ENCODE data around the gene GID8. TPM values are rescaled to one million over a fixed set of nuclear protein-coding genes. Genes with fewer than 3 reads are reported as not detected.

The GID8 gene
- total and polyA plus RNA-seq, 9 of the 15 experiments (the other 6 are each of a cell fraction or from before 2014, with no cell fraction given): 7.5 to 31.6 (median 22.2) TPM

GRCh38 chr20:62937268-62938104 lies 461 bp upstream of the GID8 start (continued):
- peak; percentile 77 for TF ChIP-seq HCFC1 (IDR thresholded peaks at IDR 0.05; ENCODE audit: low read depth, low read length)
- no peak; the same call in 1 of the 2 replicates for TF ChIP-seq ZNF609 (CRISPR knock-in tag; IDR thresholded peaks at IDR 0.05; ENCODE audit: borderline replicate concordance)
- peak; percentile 68 to 86 for TF ChIP-seq MNT (conservative IDR thresholded peaks at IDR 0.05)
- TF ChIP-seq ZNF511 (CRISPR knock-in tag; IDR thresholded peaks at IDR 0.05): peak; percentile 40; the same call in 1 of the 2 replicates
- TF ChIP-seq ATF7 (IDR thresholded peaks at IDR 0.05): peak; percentile 44; the same call in 1 of the 2 replicates
- peak; percentile 59; the same call in 1 of the 2 replicates for TF ChIP-seq NBN (IDR thresholded peaks at IDR 0.05; ENCODE audit: low read depth)
- peak; percentile 98 for TF ChIP-seq ELF1 (tag; IDR thresholded peaks at IDR 0.05)
- no peak for TF ChIP-seq ARID3B (CRISPR knock-in tag; IDR thresholded peaks at IDR 0.05; ENCODE audit: borderline replicate concordance)
- no peak for TF ChIP-seq ZBTB34 (CRISPR knock-in tag; IDR thresholded peaks at IDR 0.05)
- TF ChIP-seq HDAC6 (IDR thresholded peaks at IDR 0.05; ENCODE audit: low read depth, low read length): no peak
- peak; percentile 20; the same call in 1 of the 2 replicates for TF ChIP-seq SMARCA4 (IDR thresholded peaks at IDR 0.05)
- no peak for TF ChIP-seq E4F1 (CRISPR knock-in tag; IDR thresholded peaks at IDR 0.05; ENCODE audit: borderline replicate concordance)
